OCI-M1 (cell line): ENCODE results near the gene CYP46A1.
"Not testable (repeated sequence)": the region's sequence is repeated elsewhere in the genome, so short reads cannot be mapped to it uniquely, and the experiment has no call there.

ENCODE experiments used
- DNase-seq: peaks from one replicate; lab custom pipeline; 2025; lab: John Stamatoyannopoulos, UW

CYP46A1 gene

DNA sequence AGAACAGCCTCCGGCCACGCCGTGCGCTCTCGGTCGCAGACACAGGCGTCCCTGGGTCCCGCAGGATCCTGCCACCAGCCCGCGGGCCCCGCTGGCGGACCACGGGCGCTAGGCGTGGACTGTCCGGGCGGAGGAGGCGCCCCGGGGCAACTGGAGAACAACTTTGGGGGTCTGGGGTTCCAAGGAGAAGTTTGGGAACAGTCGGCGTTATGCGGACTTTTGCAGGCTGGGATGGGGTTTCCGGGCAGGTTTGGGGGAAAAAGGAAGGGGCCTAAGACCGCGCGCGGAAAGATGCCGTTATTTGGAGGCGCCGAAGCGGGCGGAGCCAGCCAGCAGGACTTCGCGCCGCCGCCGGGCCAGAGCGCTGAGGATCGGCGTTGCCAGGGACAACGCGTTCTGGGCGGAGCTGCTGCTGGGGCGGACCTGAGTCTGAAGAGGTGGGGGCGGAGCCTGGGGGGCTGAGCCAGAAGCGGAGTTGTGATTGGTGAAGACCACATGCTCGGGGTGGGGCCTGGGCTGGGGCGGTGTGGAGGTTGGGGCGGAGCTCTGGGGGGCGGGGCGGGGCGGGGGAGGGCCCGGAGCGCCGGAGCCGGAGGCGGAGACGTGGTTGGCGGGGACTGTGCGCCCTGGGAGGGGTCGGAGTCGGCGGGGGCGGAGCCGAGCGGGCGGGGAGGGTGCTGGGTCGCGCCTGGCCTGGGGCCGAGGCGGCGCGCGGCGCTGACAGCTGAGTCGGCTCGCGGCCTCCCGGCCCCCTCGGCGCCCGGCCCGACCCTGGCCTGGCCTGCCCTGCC, at the start of gene CYP46A1:
Gene CYP46A1 (plus strand): TSS at position 680 of the 791 bp plus-strand sequence. CDS start 120 bp downstream, outside the sequence.
- DNase-seq: peak; percentile 97

DNA sequence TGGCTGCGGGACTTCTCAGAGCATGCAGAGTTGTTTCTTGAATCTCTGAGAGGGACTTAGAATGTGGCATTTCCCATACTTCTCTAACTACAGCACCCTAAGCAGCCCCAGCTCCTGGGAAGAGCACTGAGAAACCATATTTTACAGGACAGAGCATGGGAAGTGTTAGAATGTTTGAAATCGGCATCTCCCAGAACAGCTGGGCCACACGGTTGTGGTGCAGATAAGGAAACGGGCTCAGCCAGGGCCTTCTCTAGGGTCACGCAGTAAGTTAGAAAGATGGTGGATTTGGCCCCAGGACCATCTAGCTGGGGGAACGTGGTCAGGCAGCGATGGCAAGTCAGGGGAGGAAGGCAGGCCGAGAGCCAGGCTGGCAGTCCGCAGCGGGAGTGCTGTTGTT, 49.7 kb upstream of the CYP46A1 start:
- DNase-seq: peak; percentile 8

- DNase-seq: no peak
Measured at GRCh38 chr14:99635116-99635515, 49.0 kb upstream of the CYP46A1 start.

- DNase-seq: peak; percentile 32
Measured at GRCh38 chr14:99636487-99636886, 47.6 kb upstream of the CYP46A1 start.

DNA sequence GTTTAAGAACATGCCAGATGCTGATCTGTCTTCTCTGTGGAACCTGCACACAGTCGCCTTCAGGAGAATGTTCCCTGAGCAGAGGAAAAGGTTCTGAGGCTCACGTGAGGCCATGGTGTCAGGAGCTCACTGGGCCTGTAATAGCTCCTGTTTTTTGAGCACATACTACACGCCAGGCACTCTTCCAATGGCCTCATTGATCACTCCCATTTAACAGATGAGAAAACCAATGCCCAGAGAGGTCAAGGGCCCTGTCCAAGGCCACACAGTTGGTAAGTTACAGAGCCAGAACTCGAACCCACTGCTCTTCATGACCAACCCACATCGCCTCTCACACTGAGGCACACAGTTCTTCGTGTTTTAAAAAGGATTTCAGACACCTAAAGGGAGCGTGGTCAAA, 46.5 kb upstream of the CYP46A1 start:
- DNase-seq: no peak

GRCh38 chr14:99642771-99643170, 41.3 kb upstream of the CYP46A1 start:
- not testable (repeated sequence) for DNase-seq

DNA sequence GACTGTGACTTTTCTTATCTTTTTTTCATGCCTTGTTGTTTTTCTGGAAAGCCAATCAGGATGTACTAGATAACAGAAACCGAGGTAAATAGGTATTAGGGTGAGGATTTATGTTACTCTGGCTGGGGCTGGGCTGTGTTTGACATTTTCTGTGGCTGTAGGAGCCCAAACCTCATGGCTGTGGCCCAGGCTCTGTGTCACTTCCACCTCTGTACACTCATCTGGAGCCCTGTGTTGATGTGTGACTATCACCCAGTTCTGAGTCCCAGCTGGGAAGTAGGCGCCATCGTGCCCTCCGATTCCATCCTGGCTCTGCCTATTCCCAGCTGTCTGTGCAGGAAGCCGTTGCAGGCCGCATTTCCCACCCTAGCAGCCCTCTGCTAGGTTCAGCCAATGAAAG, 40.8 kb upstream of the CYP46A1 start:
- DNase-seq: no peak

DNA sequence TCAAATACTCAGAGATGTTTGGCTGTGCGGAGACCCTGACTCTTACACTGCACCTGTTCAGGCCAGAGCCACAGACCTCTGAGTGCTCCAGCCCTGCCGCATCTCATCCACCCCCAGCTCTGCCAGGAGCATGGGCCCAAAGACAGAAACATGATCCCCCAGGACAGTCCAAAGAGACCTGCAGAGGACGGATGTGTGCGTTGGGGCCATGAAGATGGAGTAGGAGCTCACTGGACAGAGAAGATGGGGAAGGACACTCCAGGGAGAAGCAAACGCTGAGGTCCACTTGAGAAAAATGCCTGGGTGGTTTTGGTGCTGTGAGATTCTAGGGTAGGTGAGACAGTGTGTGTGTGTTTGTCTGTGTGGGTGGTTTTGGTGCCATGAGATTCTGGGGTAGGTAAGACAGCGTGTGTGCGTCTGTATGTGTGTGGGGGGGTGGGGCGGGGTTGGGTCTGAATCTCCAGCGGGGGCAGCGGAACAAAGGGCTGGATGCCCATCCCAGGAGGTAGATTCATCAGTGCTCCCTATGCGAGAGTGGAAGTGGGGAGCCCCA, 40.0 kb upstream of the CYP46A1 start:
- no peak for DNase-seq

GRCh38 chr14:99644723-99645544, 39.2 kb upstream of the CYP46A1 start, which contains the start of gene HHIPL1:
HHIPL1 (plus strand) TSS chr14:99645129; CDS start chr14:99645208, 79 bp downstream.
- no peak for DNase-seq

DNA sequence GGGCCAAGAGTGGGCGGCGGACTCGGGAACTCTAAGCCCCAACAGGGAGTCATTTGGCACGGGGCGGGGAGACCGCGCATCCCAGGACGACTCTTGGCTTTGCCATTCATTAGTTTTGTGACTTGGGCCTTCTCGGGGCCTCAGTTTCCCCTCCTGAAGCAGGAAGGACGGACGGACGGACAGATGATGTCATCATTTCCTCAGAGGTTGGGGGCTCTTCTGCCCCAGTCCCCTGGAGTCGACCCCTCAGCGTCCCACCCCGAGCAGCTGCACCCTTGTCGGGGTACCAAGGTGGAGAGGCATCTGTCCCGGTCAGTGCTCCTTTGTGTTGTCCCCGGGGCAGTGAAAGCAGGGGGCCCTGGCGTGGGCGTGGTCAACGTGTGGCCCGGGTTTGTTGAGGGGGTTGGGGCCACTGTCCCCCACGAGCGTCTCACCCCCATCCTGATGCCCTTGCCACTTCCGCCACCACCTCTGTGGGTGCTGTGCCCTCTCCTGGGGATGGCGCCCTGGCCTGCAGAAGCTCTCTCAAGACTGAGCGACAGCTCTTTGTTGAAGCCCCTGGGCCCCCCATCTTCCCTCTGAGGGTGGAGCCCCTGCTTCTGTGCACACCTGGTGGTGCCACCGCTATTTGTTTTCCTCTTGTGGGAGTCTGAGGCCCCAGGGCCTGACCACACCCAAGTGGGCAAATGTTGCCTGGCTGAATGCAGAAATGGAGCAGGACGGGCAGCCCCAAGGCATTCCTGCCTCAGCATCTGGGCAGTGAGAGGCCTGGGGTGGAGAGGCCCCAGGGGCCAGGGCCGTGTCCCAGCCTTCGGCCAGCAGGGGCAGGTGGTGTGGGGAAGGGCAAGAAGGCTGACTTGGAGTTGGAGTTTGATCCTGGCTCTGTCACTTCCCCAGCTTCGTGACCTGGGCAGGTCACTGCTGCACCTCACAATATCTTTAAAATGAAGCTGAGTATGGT, 38.3 kb upstream of the CYP46A1 start:
- no peak for DNase-seq

- no peak for DNase-seq
Measured at GRCh38 chr14:99647411-99647810, 36.7 kb upstream of the CYP46A1 start.

DNA sequence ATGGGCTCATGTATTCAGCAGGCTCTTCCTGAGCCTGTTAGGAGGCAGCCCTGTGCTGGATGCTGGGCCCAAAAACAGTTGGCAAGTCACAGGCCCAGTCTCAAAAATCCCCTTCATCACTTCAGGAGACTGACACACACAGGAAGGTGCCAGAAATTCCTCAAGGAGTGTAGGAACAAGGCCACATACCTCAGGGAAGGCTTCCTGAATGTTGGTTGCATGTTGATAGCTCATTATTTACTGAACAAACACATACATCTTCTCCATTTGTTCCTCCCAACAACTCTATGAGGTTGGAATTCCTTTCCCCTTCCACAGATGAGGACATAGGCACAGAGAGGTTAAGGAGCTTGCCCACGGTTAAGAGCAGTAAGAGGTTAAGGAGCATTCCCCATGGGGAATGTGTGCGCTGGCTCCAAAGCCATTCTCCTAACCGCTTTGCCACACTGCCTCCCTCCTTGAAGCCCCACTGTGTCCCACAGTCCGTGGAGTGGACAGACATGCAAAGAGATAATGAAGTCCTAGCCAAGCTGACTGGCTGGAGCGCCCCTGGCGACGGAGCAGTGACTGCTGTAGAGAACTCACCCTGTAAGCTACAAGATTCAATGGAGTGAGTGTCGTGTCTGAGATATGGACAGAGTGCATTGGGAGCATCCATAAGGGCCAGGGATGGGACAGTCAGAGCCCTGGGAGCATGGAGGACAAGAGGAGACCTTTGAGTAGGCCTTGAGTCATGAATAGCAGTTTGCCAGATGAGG, 35.9 kb upstream of the CYP46A1 start:
- DNase-seq: no peak

GRCh38 chr14:99649219-99649618, 34.9 kb upstream of the CYP46A1 start:
- DNase-seq: no peak

- no peak for DNase-seq
Measured at GRCh38 chr14:99649643-99650042, 34.5 kb upstream of the CYP46A1 start.

DNA sequence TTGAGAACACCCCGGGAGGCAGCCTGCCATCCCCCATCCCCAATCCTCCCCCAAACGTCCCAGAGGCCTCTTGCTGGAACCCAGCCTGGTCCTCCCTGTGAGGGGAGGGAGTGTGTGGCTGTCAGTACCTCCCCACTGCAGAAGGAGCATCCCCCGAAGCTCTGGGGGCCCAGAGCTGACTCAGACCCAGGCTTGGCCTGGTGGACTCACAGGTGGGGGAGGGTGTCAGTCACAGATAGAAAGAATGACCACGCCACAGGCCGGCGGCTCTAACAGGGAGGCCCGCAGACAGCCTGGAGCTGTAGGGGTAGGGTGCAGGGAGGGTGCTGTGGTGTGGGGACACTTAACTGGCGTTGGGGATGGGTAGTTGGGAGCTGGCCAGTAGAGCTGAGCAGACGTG, 33.9 kb upstream of the CYP46A1 start:
- DNase-seq: no peak

DNA sequence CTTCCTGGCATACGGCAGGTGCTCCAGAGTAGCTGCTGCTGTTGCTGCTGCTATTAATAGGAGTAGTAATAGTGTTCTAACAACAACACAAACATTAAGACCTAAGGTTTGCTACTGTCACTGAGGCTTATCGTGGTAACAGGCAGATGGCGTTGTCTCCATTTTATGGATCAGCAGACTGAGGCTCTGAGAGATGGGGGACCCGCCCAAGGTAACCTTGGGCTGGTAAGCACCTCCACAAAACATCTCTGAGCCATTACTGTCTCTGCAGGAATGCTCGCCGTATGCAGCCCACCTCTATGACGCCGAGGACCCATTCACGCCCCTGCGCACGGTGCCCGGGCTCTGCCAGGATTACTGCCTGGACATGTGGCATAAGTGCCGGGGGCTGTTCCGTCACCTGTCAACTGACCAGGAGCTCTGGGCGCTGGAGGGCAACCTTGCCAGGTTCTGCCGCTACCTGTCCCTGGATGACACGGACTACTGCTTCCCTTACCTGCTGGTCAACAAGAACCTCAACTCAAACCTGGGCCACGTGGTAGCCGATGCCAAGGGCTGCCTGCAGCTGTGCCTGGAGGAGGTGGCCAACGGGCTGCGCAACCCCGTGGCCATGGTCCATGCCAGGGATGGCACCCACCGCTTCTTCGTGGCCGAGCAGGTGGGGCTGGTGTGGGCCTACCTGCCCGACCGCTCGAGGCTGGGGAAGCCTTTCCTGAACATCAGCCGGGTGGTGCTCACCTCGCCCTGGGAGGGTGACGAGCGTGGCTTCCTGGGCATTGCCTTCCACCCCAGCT, 31.9 kb upstream of the CYP46A1 start:
- DNase-seq: no peak

DNA sequence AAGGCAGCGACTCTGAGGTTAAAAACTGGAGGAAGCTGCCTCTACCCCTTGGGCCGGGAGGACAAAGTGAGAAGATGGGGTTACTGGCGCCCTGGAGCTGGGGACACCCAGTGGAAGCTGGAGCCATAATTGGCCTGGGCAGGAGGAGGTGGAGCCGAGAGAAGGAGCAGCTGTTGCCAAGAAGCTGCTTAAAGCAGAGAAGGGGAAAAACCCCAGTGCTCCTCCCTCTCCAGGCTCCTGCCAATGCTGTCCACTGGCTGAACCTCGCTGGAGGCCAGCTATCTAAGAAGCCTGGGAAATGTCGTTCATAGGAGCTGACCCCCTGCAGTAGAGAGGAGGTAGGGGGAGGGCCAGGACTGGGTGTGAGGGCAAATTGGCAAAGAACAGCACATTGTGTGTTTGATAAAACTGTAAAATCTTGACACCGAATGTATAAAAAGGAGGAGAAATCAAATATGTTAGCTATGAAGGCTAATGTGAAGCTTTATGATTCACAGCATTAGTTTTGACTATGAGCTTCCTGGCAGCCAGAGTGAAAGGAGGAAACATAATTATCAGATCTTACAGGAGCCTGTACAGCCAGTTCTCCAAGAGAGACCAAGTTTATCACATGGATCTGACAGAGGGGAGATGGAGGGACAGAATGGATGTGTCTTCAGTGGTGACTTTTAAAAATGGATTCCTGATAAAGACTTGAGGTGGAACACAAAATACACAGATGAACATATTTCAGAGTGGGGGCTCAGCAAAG, 29.7 kb upstream of the CYP46A1 start:
- no peak for DNase-seq

- DNase-seq: no peak
Measured at GRCh38 chr14:99655521-99655920, 28.6 kb upstream of the CYP46A1 start.

- no peak for DNase-seq
Measured at GRCh38 chr14:99656171-99656570, 27.9 kb upstream of the CYP46A1 start.
